ENCODE results near the gene PTOV1. TPM values are rescaled to one million over a fixed set of nuclear protein-coding genes. Genes with fewer than 3 reads are reported as not detected.

The PTOV1 gene
- total and polyA plus RNA-seq, 2 of the 13 experiments (the other 11 are each of a cell fraction or from before 2014, with no cell fraction given) = 63.5 to 68.5 TPM

- peak; percentile 56 for TF ChIP-seq PHF8 (CRISPR knock-in tag; IDR thresholded peaks at IDR 0.05)
- no peak for TF ChIP-seq FUBP1 (CRISPR knock-in tag; IDR thresholded peaks at IDR 0.05; ENCODE audit: borderline replicate concordance)
- no peak for TF ChIP-seq ZNF891 (CRISPR knock-in tag; IDR thresholded peaks at IDR 0.05)
- 0 out of 2 replicates have a peak, but pooled peaks have one; percentile 26 for TF ChIP-seq AKAP8 (CRISPR knock-in tag; IDR thresholded peaks at IDR 0.05)
- TF ChIP-seq ZNF543 (CRISPR knock-in tag; IDR thresholded peaks at IDR 0.05) = peak; percentile 36; the same call in 1 of the 2 replicates
- no peak for TF ChIP-seq TCF12 (IDR thresholded peaks at IDR 0.05)
- no peak for TF ChIP-seq TCF12 (CRISPR knock-in tag; IDR thresholded peaks at IDR 0.05)
- TF ChIP-seq ZNF703 (CRISPR knock-in tag; IDR thresholded peaks at IDR 0.05; ENCODE audit: borderline replicate concordance) = no peak
- peak; percentile 43; the same call in 1 of the 2 replicates for TF ChIP-seq KDM3A (CRISPR knock-in tag; IDR thresholded peaks at IDR 0.05; ENCODE audit: low read depth)
- TF ChIP-seq SPEN (CRISPR knock-in tag; IDR thresholded peaks at IDR 0.05; ENCODE audit: low read depth) = peak; percentile 58; the same call in 1 of the 2 replicates
- peak; percentile 52; the same call in 1 of the 2 replicates for TF ChIP-seq ZNF350 (CRISPR knock-in tag; IDR thresholded peaks at IDR 0.05; ENCODE audit: borderline replicate concordance, low read depth)
- TF ChIP-seq AHR (CRISPR knock-in tag; IDR thresholded peaks at IDR 0.05) = peak; percentile 54; the same call in 1 of the 2 replicates
- TF ChIP-seq PTBP1 (IDR thresholded peaks at IDR 0.05; ENCODE audit: low read depth, low read length, poor library complexity, severe bottlenecking) = no peak
- peak; percentile 66; the same call in 1 of the 2 replicates for TF ChIP-seq GABPB1 (CRISPR knock-in tag; IDR thresholded peaks at IDR 0.05)
- no peak for TF ChIP-seq MAZ (IDR thresholded peaks at IDR 0.05; ENCODE audit: borderline replicate concordance, low read depth, low read length)
- peak; percentile 17; the same call in 1 of the 2 replicates for TF ChIP-seq MAZ (CRISPR knock-in tag; IDR thresholded peaks at IDR 0.05; ENCODE audit: low read depth)
- peak; percentile 36; the same call in 1 of the 2 replicates for TF ChIP-seq TFE3 (CRISPR knock-in tag; IDR thresholded peaks at IDR 0.05)
- no peak for TF ChIP-seq ZNF563 (CRISPR knock-in tag; IDR thresholded peaks at IDR 0.05)
- peak; percentile 72 for TF ChIP-seq HNF1B (CRISPR knock-in tag; IDR thresholded peaks at IDR 0.05)
- TF ChIP-seq ZNF713 (CRISPR knock-in tag; IDR thresholded peaks at IDR 0.05) = peak; percentile 82
- TF ChIP-seq NBN (conservative IDR thresholded peaks at IDR 0.05) = no peak
- TF ChIP-seq ZNF430 (CRISPR knock-in tag; IDR thresholded peaks at IDR 0.05) = 0 out of 2 replicates have a peak, but pooled peaks have one; percentile 29
- peak; percentile 21; the same call in 1 of the 2 replicates for TF ChIP-seq PHF20 (CRISPR knock-in tag; IDR thresholded peaks at IDR 0.05)
- peak; percentile 72; the same call in 1 of the 2 replicates for TF ChIP-seq ZMAT3 (CRISPR knock-in tag; conservative IDR thresholded peaks at IDR 0.05)
- TF ChIP-seq ETV5 (CRISPR knock-in tag; IDR thresholded peaks at IDR 0.05; ENCODE audit: borderline replicate concordance) = peak; percentile 14; the same call in 1 of the 2 replicates
These were observed 41.6 kb upstream of the PTOV1 start (continued) for GRCh38 chr19:49809160-49809940.

All from HepG2 (cell line).